Fibroblast of mammary gland (primary cell): Measurements from ENCODE around the gene TMEM141.
"Not testable (repeated sequence)": the region's sequence is repeated elsewhere in the genome, so short reads cannot be mapped to it uniquely, and the experiment has no call there.

Experiments used
- DNase-seq: peaks from one replicate; pipeline ENCODE4 v3.0.0-alpha.2; 2010; ENCODE audit warnings: low read depth
- H3K4me3 ChIP-seq: 2 replicates; pipeline ENCODE4 v1.5.1; 2011; ENCODE audit warnings: low read depth, mild to moderate bottlenecking, low read length, moderate library complexity; ENCODE audit not compliant: control insufficient read depth
- TF ChIP-seq, protein P1 (sequence below): conservative IDR thresholded peaks from 2 replicates; pipeline ENCODE4 v1.5.1; 2011; ENCODE audit warnings: low read depth, low read length, inconsistent platforms; ENCODE audit not compliant: control insufficient read depth, insufficient read depth

The TMEM141 gene

GRCh38 chr9:136792321-136793085, 1.4 kb downstream of the TMEM141 start:
- H3K4me3 ChIP-seq, result no peak overlapping the region
- TF ChIP-seq, protein P1, sequence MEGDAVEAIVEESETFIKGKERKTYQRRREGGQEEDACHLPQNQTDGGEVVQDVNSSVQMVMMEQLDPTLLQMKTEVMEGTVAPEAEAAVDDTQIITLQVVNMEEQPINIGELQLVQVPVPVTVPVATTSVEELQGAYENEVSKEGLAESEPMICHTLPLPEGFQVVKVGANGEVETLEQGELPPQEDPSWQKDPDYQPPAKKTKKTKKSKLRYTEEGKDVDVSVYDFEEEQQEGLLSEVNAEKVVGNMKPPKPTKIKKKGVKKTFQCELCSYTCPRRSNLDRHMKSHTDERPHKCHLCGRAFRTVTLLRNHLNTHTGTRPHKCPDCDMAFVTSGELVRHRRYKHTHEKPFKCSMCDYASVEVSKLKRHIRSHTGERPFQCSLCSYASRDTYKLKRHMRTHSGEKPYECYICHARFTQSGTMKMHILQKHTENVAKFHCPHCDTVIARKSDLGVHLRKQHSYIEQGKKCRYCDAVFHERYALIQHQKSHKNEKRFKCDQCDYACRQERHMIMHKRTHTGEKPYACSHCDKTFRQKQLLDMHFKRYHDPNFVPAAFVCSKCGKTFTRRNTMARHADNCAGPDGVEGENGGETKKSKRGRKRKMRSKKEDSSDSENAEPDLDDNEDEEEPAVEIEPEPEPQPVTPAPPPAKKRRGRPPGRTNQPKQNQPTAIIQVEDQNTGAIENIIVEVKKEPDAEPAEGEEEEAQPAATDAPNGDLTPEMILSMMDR, result no peak
- DNase-seq, result no peak

GRCh38 chr9:136793086-136793946, 2.2 kb downstream of the TMEM141 start:
- TF ChIP-seq, protein P1, result no peak

DNA sequence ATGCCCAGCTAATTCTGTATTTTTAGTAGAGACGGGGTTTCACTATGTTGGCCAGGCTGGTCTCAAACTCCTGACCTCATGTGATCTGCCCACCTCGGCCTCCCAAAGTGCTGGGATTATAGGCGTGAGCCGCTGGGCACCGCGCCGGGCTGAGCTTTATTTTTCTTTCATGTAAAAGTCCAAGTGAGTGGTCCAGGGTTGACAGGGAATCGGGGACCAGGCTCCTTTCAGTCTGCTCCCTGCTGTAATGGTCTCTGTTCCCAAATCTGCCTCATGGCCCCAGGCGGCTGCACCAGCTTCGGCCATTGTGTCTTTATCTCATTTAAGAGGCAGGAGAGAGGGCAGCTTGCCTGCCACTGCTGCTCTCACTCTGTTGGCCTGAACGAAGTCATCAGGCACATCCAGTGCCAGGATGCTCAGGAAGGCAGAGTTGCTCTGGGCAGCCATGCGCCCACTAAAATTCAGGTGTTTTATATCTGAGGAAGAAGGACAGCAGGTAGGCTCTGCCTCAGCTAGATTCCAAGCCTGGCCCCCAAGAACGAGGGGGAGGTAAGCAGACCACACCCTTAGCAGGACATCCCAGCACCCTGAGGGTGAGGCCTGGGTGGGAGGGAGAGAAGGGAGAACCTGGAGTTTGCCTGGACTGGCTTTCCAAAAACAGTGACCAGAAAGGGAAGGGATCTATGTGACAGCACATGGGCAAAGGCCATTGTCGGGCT, 3.3 kb downstream of the TMEM141 start:
- no peak for DNase-seq
- no peak overlapping the region for H3K4me3 ChIP-seq
- TF ChIP-seq, protein P1, result no peak

More at GRCh38 chr9:136793086-136793946, 2.2 kb downstream of the TMEM141 start:
- DNase-seq, result no peak
- H3K4me3 ChIP-seq, result no peak overlapping the region

DNA sequence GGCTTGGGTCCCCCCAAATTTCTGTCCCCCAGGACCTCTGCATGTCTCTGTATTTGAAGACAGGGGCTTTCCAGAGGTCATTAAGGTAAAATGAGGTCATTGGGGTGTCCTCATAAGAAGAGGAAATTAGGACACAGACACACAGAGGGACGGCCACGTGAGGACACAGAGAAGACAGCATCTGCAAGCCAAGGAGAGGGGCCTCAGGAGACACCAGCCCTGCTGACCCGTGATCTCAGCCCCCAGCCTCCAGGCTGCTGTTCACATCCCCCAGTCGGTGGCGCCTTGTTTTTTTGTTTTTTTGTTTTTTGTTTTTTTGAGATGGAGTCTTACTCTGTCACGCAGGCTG, 3.8 kb downstream of the TMEM141 start:
- DNase-seq, result no peak
- no peak overlapping the region for H3K4me3 ChIP-seq
- TF ChIP-seq, protein P1, result no peak

GRCh38 chr9:136796238-136796774, 5.2 kb downstream of the TMEM141 start, which contains the start of gene CCDC183:
Gene CCDC183 (plus strand): TSS chr9:136796338. CDS start chr9:136796398, 60 bp downstream.
- H3K4me3 ChIP-seq, result no peak within 1 kb of the TSS
- DNase-seq, result no peak
- TF ChIP-seq, protein P1, result no peak

DNA sequence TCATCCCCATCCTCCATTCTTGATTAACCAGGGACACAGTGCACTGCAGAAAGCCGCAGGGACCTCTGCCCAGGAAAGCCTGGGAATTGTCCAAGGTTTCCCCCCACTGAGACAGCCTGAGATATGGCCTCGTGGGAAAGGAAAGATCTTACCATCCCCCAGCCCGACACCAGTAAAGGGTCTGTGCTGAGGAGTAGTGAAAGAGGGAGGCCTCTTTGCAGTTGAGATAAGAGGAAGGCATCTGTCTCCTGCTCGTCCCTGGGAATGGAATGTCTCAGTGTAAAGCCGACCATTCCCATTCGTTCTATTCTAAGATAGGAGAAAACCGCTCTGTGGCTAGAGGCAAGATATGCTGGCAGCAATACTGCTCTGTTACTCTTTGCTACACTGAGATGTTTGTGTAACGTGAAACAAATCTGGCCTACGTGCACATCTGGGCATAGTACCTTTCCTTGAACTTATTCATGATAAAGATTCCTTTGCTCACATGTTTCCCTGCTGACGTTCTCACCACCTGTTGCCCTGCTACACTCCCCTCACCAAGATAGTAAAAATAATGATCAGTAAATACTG, 5.7 kb downstream of the TMEM141 start:
- not testable (repeated sequence) for H3K4me3 ChIP-seq

DNA sequence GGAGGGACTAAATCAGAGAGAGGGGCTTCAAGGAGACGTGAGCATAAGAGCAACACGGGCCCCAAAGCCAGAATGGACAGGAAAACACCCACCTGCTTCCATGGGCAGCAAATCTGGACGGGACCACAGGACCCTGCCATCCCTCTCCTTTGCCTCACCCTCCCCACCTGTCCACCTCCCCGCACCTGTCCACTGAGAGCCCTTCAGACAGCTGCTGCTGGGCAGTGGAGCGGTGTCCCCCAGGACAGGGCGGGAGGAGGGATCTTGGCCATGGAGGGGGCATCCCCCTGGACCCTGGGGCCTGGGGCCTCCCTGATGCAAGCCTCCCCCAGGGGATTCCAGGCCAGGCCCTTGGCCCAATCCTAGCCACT, 7.5 kb downstream of the TMEM141 start:
- no peak overlapping the region for H3K4me3 ChIP-seq
- TF ChIP-seq, protein P1, result no peak
- no peak for DNase-seq

More for the DNA sequence above, 5.7 kb downstream of the TMEM141 start:
- DNase-seq, result not testable (repeated sequence)
